Stromal cell of bone marrow (primary cell): ENCODE results near the gene ACSL5.
A peak's percentile ranks its signal among the peaks of the same experiment; 100 is the strongest.

Experiments
- DNase-seq: peaks from one replicate; pipeline ENCODE4 v3.0.0-alpha.2; 2012; ENCODE audit warnings: low read depth

Gene ACSL5

GRCh38 chr10:112465299-112465883, 91.5 kb downstream of the ACSL5 start:
- no peak for DNase-seq

GRCh38 chr10:112466802-112467201, 92.9 kb downstream of the ACSL5 start:
- no peak for DNase-seq

- no peak for DNase-seq
Measured at GRCh38 chr10:112467541-112468075, 93.7 kb downstream of the ACSL5 start.

DNA sequence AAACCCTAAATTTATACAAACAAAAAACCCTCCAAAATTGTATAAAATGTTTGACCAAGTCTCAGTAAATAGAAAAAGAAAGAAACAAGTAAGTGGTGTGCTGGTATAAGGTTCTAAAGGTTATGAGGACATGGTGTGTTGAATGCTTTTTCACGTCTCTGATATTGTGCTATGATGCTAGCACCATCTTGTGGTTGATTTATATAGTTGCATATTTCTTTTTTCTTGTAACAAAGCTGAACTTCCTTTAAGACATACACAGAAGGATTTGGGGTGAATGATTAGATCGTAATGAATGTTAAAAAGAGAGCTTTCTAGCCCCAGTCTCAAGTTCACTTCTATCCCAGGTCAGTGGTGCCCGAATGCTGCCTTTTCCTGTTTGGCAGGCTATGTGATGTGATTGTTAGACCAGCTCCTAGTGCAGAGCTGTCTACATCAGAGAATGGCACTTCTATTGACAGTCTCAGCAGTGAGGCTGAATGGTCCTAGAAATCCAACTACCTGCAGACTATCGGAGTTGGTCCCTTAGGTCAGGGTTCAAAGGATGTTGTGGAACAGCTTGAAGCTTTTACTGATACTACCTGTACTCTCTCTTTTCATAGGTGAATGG, 98.1 kb downstream of the ACSL5 start:
- peak; percentile 26 for DNase-seq

DNA sequence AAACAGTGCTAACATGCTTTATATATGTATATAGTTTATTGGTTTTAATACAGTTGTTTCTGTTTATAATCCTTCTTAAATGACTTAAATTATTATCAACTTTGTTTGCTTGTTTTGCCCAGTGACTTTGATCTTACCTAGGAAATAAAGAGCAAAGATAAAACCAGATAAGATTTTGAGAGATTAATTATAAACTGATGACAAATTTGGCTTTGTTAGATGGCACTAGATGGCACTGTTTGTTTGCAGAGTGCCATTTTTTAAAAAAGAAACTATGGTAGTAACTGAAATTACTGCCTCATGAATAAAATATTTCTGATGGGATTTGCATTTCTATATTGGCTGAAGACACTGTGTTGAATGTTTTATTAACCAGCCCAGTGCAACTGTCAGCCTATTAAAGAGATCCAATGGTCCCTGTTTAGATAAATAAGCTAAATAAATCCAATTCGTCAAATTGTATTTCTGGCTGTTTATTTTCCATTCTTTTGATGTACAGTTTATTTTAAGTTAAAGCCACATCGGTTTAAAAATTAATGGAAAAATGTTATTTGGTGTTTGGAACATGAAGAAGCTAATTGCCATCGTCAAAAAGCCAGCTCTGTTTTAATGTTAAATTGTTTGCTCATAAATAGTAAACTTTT, 101.8 kb downstream of the ACSL5 start:
- DNase-seq = peak; percentile 13
